PC-3 (cell line): ENCODE measurements around the gene SRRM5. TPM values are rescaled to one million over a fixed set of nuclear protein-coding genes. Genes with fewer than 3 reads are reported as not detected.

Source experiments
- ATAC-seq: fragments of 200-7000 bp; cut with Tn5 transposase; 2 replicates; pipeline ENCODE4 v1.9.1; 2020; ENCODE audit warnings: mild to moderate bottlenecking, moderate library complexity
- BruUV-seq: library from RNA; stranded (reverse); fragments of 400-500 nt; replicated peaks from 2 replicates; lab custom pipeline; 2021; lab: Mats Ljungman, UMichigan
- CTCF ChIA-PET: fragments of 300-600 bp; sonication (Branson Sonifier 250); formaldehyde crosslinking; loops from one replicate; lab custom pipeline; 2022; ENCODE audit warnings: antibody characterized with exemption; lab: Charles Lee
- POLR2A ChIA-PET: fragments of 300-600 bp; sonication (Branson Sonifier 250); formaldehyde crosslinking; loops from one replicate; lab custom pipeline; 2022; ENCODE audit warnings: antibody characterized with exemption; ENCODE audit not compliant: unreplicated experiment; lab: Charles Lee
- DNase-seq: peaks from one replicate; pipeline ENCODE4 v3.0.0-alpha.2; 2015
- H2AFZ ChIP-seq: fragments of 300-600 bp; sonication (generic); 2 replicates; pipeline ENCODE4 v1.6.0; 2016; ENCODE audit warnings: antibody characterized with exemption, low read length
- H3F3A ChIP-seq: fragments of 300-600 bp; sonication (generic); one replicate; pipeline ENCODE4 v1.6.0; 2017; ENCODE audit warnings: antibody characterized with exemption, low read length, control low read depth, mild to moderate bottlenecking; ENCODE audit not compliant: unreplicated experiment
- H3K27ac ChIP-seq: fragments of 300-600 bp; sonication (generic); 2 replicates; pipeline ENCODE4 v1.5.1; 2016; ENCODE audit warnings: mild to moderate bottlenecking, low read length
- H3K27me3 ChIP-seq: fragments of 300-600 bp; sonication (generic); 2 replicates; pipeline ENCODE4 v1.6.1; 2016; ENCODE audit warnings: low read length, mixed read lengths
- H3K36me3 ChIP-seq: fragments of 300-600 bp; sonication (generic); 2 replicates; pipeline ENCODE4 v1.6.1; 2016; ENCODE audit warnings: low read depth, mixed run types, low read length, mixed read lengths
- H3K4me1 ChIP-seq: fragments of 300-600 bp; sonication (generic); 2 replicates; pipeline ENCODE4 v1.5.1; 2016; ENCODE audit warnings: low read length; ENCODE audit not compliant: insufficient read depth
- H3K4me2 ChIP-seq: fragments of 300-600 bp; sonication (generic); 2 replicates; pipeline ENCODE4 v1.6.0; 2016; ENCODE audit warnings: low read length
- H3K4me3 ChIP-seq: fragments of 300-600 bp; sonication (generic); 2 replicates; pipeline ENCODE4 v1.5.1; 2016; ENCODE audit warnings: mild to moderate bottlenecking, low read length, mixed read lengths
- H3K79me2 ChIP-seq: fragments of 300-600 bp; sonication (generic); 2 replicates; pipeline ENCODE4 v1.6.1; 2017; ENCODE audit warnings: low read length, mixed read lengths
- H3K9ac ChIP-seq: fragments of 300-600 bp; sonication (generic); 2 replicates; pipeline ENCODE4 v1.6.0; 2016; ENCODE audit warnings: mild to moderate bottlenecking, low read length
- H3K9me2 ChIP-seq: fragments of 300-600 bp; sonication (generic); replicated peaks from 2 replicates; pipeline ENCODE4 v1.6.1; 2016; ENCODE audit warnings: mixed run types, low read length, mixed read lengths
- H3K9me3 ChIP-seq: fragments of 300-600 bp; sonication (generic); 2 replicates; pipeline ENCODE4 v1.6.1; 2016; ENCODE audit warnings: low read length, mixed read lengths
- H4K20me1 ChIP-seq: fragments of 300-600 bp; sonication (generic); 2 replicates; pipeline ENCODE4 v1.6.1; 2016; ENCODE audit warnings: low read length, mixed read lengths
- EZH2 ChIP-seq: fragments of 300-600 bp; sonication (generic); IDR thresholded peaks from one replicate; pipeline ENCODE4 v1.6.1; 2017; ENCODE audit warnings: antibody characterized with exemption, mild to moderate bottlenecking, low read length; ENCODE audit not compliant: unreplicated experiment
- EZH2phosphoT487 ChIP-seq: fragments of 300-600 bp; sonication (generic); IDR thresholded peaks from 2 replicates; pipeline ENCODE4 v1.6.1; 2018; ENCODE audit warnings: mild to moderate bottlenecking, antibody characterized with exemption, low read length, borderline replicate concordance
- intact Hi-C: fragments of 100-400 bp; cut with micrococcal nuclease; formaldehyde crosslinking; loops from 2 replicates; pipeline ENCODE4 v1.9.0; 2023
- total RNA-seq: library from RNA; depleted of rRNA; stranded (reverse); fragments of >200 nt; gene quantifications from 2 replicates; pipeline ENCODE4 v1.2.3, GENCODE V29; 2014
- TF ChIP-seq, protein P1 (sequence below): fragments of 300-600 bp; sonication (generic); conservative IDR thresholded peaks from 2 replicates; pipeline ENCODE4 v1.5.1; 2017; ENCODE audit warnings: antibody characterized with exemption, low read depth, mild to moderate bottlenecking, low read length

The SRRM5 gene
- total RNA-seq, 1 experiment from 2014 or later = 0.11 TPM

DNA sequence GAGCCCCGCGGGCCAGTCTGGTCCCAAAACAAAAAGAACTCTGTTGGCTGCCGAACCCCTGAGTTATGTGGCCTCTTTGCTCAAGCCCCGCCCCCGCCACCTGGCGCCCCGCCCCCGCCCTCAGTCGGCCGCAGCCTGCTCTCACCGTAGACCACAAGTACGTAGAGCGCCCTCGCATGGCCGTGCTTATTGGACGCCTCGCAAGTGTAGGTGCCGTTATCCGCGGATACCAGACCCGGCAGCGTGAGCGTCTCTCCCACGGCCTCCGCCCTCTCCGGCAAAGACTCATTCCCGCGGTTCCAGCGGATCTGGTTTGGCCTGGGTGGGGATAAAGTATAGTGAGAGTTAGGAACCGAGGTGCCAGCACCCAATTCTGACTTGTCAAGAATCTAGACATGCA lies 13.0 kb downstream of the SRRM5 start:
- Histone ChIP-seq H3K79me2 (no peaks in the 10 kb centered on the region), H2AFZ (no peak overlapping the region), H3K9me2 (no peaks in the 10 kb centered on the region), H3K36me3 (no peaks in the 10 kb centered on the region), H3K27me3 (no peaks in the 10 kb centered on the region), H3K9me3 (no peaks in the 10 kb centered on the region), H3K4me3 (no peak overlapping the region), H4K20me1 (no peaks in the 10 kb centered on the region), H3K27ac (no peak overlapping the region), H3K4me1 (peaks cover 4% of the 10 kb centered on the region; the same call in 1 of the 2 replicates), H3F3A (no peaks in the 10 kb centered on the region), H3K9ac (no peak overlapping the region), H3K4me2 (no peak overlapping the region)
- no peak for TF ChIP-seq EZH2phosphoT487
- no peak for TF ChIP-seq EZH2
- TF ChIP-seq, protein P1, sequence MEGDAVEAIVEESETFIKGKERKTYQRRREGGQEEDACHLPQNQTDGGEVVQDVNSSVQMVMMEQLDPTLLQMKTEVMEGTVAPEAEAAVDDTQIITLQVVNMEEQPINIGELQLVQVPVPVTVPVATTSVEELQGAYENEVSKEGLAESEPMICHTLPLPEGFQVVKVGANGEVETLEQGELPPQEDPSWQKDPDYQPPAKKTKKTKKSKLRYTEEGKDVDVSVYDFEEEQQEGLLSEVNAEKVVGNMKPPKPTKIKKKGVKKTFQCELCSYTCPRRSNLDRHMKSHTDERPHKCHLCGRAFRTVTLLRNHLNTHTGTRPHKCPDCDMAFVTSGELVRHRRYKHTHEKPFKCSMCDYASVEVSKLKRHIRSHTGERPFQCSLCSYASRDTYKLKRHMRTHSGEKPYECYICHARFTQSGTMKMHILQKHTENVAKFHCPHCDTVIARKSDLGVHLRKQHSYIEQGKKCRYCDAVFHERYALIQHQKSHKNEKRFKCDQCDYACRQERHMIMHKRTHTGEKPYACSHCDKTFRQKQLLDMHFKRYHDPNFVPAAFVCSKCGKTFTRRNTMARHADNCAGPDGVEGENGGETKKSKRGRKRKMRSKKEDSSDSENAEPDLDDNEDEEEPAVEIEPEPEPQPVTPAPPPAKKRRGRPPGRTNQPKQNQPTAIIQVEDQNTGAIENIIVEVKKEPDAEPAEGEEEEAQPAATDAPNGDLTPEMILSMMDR = no peak
- ChIA-PET POLR2A (no interaction called here), CTCF (no interaction called here)
- intact Hi-C loops = no loop called here
- no peak for DNase-seq
- no TSS peak for BruUV-seq
- no peak for ATAC-seq

DNA sequence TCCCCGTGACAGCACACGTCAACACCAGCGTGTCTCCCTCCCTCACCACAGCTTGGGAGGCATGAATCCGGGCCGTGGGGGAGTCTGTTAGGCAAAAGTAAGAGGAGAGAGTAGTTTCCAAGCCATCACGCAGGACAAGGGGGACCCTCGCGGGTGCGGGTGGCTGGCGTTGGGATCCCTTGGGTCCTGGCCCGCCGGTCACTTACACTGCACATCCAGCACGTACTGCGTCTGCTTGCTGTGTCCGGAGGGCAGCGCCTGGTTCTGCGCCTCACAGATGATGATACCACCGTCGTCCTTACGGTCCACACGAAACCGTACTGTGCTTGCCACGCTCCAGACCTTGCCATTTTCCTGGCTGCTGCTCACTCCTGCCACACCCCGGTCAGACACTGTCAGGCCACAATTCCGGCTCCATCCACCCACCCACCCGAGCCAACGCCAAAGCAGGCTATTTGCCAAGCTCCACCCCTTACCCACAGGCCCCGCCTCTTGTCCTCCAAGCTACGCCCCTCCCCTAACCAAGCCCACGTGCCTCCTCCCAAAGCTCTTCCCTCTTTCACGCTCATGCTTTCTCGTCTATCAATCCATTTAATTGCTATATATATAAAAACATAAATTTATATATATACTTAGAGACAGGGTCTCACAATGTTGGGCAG lies 14.2 kb downstream of the SRRM5 start:
- CTCF ChIA-PET = no interaction called here
- Histone ChIP-seq H3K9ac (no peak overlapping the region), H3K79me2 (no peaks in the 10 kb centered on the region), H3K4me3 (no peak overlapping the region), H3K4me2 (no peak overlapping the region), H3K9me2 (no peaks in the 10 kb centered on the region), H4K20me1 (no peaks in the 10 kb centered on the region), H3K27me3 (no peaks in the 10 kb centered on the region), H3K4me1 (no peaks in the 10 kb centered on the region), H3K9me3 (no peaks in the 10 kb centered on the region), H2AFZ (no peak overlapping the region), H3F3A (no peaks in the 10 kb centered on the region), H3K36me3 (no peaks in the 10 kb centered on the region), H3K27ac (no peak overlapping the region)
- no TSS peak for BruUV-seq
- DNase-seq (no peak), ATAC-seq (no peak)
- POLR2A ChIA-PET = no interaction called here
- TF ChIP-seq EZH2 (no peak), EZH2phosphoT487 (no peak)
- TF ChIP-seq, protein P1 = no peak
- intact Hi-C loops = no loop called here

DNA sequence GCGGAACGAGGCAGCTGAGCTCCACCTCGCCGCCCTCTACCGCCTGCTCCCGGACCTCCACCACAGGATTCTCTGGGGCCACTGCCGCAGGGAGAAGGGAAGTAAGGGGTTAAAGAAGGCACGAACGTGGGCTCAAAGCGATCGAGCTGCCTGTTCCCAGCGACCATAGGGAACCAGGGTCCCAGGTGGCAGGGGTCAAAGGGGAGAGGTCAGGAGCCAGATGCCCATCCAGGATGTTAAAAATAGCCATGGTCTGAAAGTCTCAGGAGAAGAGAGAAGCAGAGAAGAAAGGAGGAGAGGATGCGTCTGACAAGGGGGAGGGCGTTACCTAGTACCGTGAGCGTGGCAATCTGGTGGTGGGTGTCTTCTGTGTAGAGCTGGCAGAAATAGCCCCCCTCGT lies 14.9 kb downstream of the SRRM5 start:
- no TSS peak for BruUV-seq

More for the DNA sequence above, 14.9 kb downstream of the SRRM5 start:
- ChIA-PET CTCF (no interaction called here), POLR2A (no interaction called here)
- Histone ChIP-seq H3K27me3 (no peaks in the 10 kb centered on the region), H3K4me3 (no peak overlapping the region), H3K79me2 (no peaks in the 10 kb centered on the region), H3K4me1 (no peaks in the 10 kb centered on the region), H4K20me1 (no peaks in the 10 kb centered on the region), H3K36me3 (no peaks in the 10 kb centered on the region), H2AFZ (no peak overlapping the region), H3K4me2 (no peak overlapping the region), H3F3A (no peaks in the 10 kb centered on the region), H3K9me2 (no peaks in the 10 kb centered on the region), H3K9me3 (no peaks in the 10 kb centered on the region), H3K9ac (no peak overlapping the region), H3K27ac (no peak overlapping the region)
- ATAC-seq (no peak), DNase-seq (no peak)
- intact Hi-C loops = no loop called here
- TF ChIP-seq EZH2 (no peak), EZH2phosphoT487 (no peak)
- TF ChIP-seq, protein P1 = no peak
